ENCODE measurements around the gene USP34. TPM values are rescaled to one million over a fixed set of nuclear protein-coding genes. Genes with fewer than 3 reads are reported as not detected.

Gene USP34
- total RNA-seq, 1 experiment from 2014 or later, result 91.4 TPM

DNA sequence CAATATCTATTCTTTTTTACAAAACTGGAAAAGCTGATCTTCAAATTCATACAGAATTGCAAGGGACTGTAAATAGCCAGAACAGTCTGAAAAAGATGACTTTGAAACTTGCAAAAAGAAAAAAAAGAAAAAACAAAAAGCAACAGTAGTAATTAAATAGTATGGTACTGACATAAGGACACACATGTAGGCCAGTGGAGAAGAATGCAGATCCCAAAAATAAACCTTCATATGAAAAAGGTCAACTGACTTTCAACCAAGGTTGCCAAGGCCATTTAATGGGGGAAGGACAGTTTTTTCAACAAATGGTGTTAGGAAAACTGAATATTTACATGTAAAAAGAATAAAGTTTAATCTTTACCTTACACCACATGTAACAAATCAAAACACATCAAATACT lies 111.8 kb downstream of the USP34 start:
- no peak overlapping the region for H3K4me3 ChIP-seq (ENCODE audit: low read depth in 2 of 2, low read length in 2 of 2)
- DNase-seq (ENCODE audit: low read depth, low spot score), result no peak
- no peaks in the 10 kb centered on the region; the same call in 1 of the 2 replicates for H3K36me3 ChIP-seq (ENCODE audit: control insufficient read depth, insufficient read depth, low read length)
- no peak overlapping the region for H3K27ac ChIP-seq (ENCODE audit: low read length)
- H3K4me1 ChIP-seq (ENCODE audit: control insufficient read depth, insufficient read depth, low read length), result no peaks in the 10 kb centered on the region
- intact Hi-C loops (cut with micrococcal nuclease; ENCODE audit: unreplicated experiment) (no loop called here), in situ Hi-C loops (cut with HindIII; ENCODE audit: low pct_unique_long_range_greater_than_20kb, low sequenced_read_pairs) (no loop called here)
- no TSS peak for BruUV-seq (replicated peaks)
- H3K9me3 ChIP-seq (ENCODE audit: control insufficient read depth, insufficient read depth, low read depth, low read length), result peaks cover 15% of the 10 kb centered on the region; the same call in 1 of the 2 replicates
- ATAC-seq, result no peak
- CTCF ChIA-PET, result no interaction called here
- TF ChIP-seq TCF7L2 (IDR thresholded peaks at IDR 0.05; ENCODE audit: low read depth, low read length) (no peak), SIN3A (IDR thresholded peaks at IDR 0.05; ENCODE audit: borderline replicate concordance, insufficient read depth, low read depth, low read length) (no peak), POLR2AphosphoS5 (IDR thresholded peaks at IDR 0.05; ENCODE audit: low read depth, low read length) (no peak)
- TF ChIP-seq, protein P1, sequence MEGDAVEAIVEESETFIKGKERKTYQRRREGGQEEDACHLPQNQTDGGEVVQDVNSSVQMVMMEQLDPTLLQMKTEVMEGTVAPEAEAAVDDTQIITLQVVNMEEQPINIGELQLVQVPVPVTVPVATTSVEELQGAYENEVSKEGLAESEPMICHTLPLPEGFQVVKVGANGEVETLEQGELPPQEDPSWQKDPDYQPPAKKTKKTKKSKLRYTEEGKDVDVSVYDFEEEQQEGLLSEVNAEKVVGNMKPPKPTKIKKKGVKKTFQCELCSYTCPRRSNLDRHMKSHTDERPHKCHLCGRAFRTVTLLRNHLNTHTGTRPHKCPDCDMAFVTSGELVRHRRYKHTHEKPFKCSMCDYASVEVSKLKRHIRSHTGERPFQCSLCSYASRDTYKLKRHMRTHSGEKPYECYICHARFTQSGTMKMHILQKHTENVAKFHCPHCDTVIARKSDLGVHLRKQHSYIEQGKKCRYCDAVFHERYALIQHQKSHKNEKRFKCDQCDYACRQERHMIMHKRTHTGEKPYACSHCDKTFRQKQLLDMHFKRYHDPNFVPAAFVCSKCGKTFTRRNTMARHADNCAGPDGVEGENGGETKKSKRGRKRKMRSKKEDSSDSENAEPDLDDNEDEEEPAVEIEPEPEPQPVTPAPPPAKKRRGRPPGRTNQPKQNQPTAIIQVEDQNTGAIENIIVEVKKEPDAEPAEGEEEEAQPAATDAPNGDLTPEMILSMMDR (IDR thresholded peaks at IDR 0.05), result no peak
- TF ChIP-seq, protein P2, sequence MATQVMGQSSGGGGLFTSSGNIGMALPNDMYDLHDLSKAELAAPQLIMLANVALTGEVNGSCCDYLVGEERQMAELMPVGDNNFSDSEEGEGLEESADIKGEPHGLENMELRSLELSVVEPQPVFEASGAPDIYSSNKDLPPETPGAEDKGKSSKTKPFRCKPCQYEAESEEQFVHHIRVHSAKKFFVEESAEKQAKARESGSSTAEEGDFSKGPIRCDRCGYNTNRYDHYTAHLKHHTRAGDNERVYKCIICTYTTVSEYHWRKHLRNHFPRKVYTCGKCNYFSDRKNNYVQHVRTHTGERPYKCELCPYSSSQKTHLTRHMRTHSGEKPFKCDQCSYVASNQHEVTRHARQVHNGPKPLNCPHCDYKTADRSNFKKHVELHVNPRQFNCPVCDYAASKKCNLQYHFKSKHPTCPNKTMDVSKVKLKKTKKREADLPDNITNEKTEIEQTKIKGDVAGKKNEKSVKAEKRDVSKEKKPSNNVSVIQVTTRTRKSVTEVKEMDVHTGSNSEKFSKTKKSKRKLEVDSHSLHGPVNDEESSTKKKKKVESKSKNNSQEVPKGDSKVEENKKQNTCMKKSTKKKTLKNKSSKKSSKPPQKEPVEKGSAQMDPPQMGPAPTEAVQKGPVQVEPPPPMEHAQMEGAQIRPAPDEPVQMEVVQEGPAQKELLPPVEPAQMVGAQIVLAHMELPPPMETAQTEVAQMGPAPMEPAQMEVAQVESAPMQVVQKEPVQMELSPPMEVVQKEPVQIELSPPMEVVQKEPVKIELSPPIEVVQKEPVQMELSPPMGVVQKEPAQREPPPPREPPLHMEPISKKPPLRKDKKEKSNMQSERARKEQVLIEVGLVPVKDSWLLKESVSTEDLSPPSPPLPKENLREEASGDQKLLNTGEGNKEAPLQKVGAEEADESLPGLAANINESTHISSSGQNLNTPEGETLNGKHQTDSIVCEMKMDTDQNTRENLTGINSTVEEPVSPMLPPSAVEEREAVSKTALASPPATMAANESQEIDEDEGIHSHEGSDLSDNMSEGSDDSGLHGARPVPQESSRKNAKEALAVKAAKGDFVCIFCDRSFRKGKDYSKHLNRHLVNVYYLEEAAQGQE (IDR thresholded peaks at IDR 0.05; ENCODE audit: insufficient read depth in 1 of 2, low read depth in 2 of 2, low read length in 1 of 2), result no peak
- no peaks in the 10 kb centered on the region for H3K27me3 ChIP-seq (ENCODE audit: control insufficient read depth, insufficient read depth, low read length)
- POLR2A ChIA-PET, result no interaction called here

DNA sequence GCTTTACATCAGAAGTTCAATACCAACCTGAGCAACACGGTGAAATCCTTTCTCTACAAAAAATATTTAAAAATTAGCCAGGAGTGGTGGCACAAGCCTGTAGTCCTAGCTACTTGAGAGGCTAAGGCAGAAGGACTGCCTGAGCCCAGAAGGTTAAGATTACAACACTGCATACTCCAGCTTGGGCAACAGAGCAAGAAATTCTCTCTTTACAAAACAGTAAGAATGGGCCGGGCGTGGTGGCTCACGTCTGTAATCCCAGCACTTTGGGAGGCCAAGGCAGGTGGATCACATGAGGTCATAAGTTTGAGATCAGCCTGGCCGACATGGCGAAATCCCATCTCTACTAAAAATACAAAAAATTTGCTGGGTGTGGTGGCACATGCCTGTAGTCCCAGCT lies 113.2 kb downstream of the USP34 start:
- CTCF ChIA-PET, result no interaction called here
- BruUV-seq (replicated peaks), result no TSS peak
- POLR2A ChIA-PET, result no interaction called here
- in situ Hi-C loops (cut with HindIII; ENCODE audit: low pct_unique_long_range_greater_than_20kb, low sequenced_read_pairs), result no loop called here
- TF ChIP-seq SIN3A (IDR thresholded peaks at IDR 0.05; ENCODE audit: borderline replicate concordance, insufficient read depth, low read depth, low read length), result no peak
- peaks cover 19% of the 10 kb centered on the region; the same call in 1 of the 2 replicates for H3K9me3 ChIP-seq (ENCODE audit: control insufficient read depth, insufficient read depth, low read depth, low read length)
- H3K27ac ChIP-seq (ENCODE audit: low read length), result no peak overlapping the region
- no peaks in the 10 kb centered on the region; the same call in 1 of the 2 replicates for H3K36me3 ChIP-seq (ENCODE audit: control insufficient read depth, insufficient read depth, low read length)
- no peak for DNase-seq (ENCODE audit: low read depth, low spot score)
- intact Hi-C loops (cut with micrococcal nuclease; ENCODE audit: unreplicated experiment), result no loop called here
- H3K4me1 ChIP-seq (ENCODE audit: control insufficient read depth, insufficient read depth, low read length), result no peaks in the 10 kb centered on the region
- no peak overlapping the region for H3K4me3 ChIP-seq (ENCODE audit: low read depth in 2 of 2, low read length in 2 of 2)
- no peaks in the 10 kb centered on the region for H3K27me3 ChIP-seq (ENCODE audit: control insufficient read depth, insufficient read depth, low read length)
- ATAC-seq, result no peak

DNA sequence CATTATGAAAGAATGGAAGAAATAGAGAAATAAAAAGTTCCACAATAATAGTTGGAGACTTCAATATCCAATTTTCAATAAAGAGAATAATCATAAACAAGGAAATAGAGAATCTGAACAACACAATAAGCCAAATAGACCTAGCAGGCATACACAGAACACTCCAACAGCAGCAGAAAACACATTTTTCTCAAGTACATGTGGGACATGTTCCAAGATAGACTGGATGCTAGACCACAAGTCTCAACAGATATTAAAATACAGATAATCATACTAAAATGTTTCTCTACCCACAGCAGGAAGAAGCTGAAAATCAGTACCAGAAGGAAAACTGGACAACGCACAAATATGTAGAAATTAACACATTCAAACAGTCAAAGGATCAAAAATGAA lies 113.9 kb downstream of the USP34 start:
- Histone ChIP-seq H3K4me1 (ENCODE audit: control insufficient read depth, insufficient read depth, low read length) (no peaks in the 10 kb centered on the region), H3K27me3 (ENCODE audit: control insufficient read depth, insufficient read depth, low read length) (no peaks in the 10 kb centered on the region), H3K4me3 (ENCODE audit: low read depth in 2 of 2, low read length in 2 of 2) (no peak overlapping the region), H3K36me3 (ENCODE audit: control insufficient read depth, insufficient read depth, low read length) (no peaks in the 10 kb centered on the region; the same call in 1 of the 2 replicates), H3K27ac (ENCODE audit: low read length) (no peak overlapping the region), H3K9me3 (ENCODE audit: control insufficient read depth, insufficient read depth, low read depth, low read length) (peaks cover 19% of the 10 kb centered on the region; the same call in 1 of the 2 replicates)
- ATAC-seq, result no peak
- ChIA-PET CTCF (no interaction called here), POLR2A (no interaction called here)
- in situ Hi-C loops (cut with HindIII; ENCODE audit: low pct_unique_long_range_greater_than_20kb, low sequenced_read_pairs) (no loop called here), intact Hi-C loops (cut with micrococcal nuclease; ENCODE audit: unreplicated experiment) (no loop called here)
- TF ChIP-seq, protein P2 (IDR thresholded peaks at IDR 0.05; ENCODE audit: insufficient read depth in 1 of 2, low read depth in 2 of 2, low read length in 1 of 2), result no peak
- TF ChIP-seq, protein P1 (IDR thresholded peaks at IDR 0.05), result no peak
- TF ChIP-seq TCF7L2 (IDR thresholded peaks at IDR 0.05; ENCODE audit: low read depth, low read length) (no peak), POLR2AphosphoS5 (IDR thresholded peaks at IDR 0.05; ENCODE audit: low read depth, low read length) (no peak), SIN3A (IDR thresholded peaks at IDR 0.05; ENCODE audit: borderline replicate concordance, insufficient read depth, low read depth, low read length) (no peak)
- DNase-seq (ENCODE audit: low read depth, low spot score), result no peak
- no TSS peak for BruUV-seq (replicated peaks)
